Measurements from ENCODE around the gene FHOD3.

Gene FHOD3

DNA sequence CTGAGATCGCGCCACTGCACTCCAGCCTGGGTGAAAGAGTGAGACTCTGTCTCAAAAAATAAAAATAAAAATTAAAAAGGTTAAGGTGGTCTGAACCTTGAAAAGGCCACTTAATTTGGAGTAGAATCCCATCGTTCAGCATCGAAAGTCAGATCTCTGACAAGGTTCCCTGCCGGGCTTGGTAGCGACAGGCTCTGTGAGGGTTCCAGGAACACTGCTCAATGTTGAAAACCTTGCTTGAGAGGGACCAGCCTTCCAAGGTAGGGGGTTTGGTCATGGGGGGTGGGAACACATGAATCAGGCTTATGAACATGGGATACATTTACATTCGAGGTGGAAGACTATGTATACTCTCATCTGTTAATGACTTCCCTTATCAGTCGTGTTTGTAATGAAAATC, 232.2 kb downstream of the FHOD3 start:
- no peak overlapping the region for H3K4me3 ChIP-seq (ENCODE audit: low read depth, low read length)
- DNase-seq (ENCODE audit: low read depth), result no peak
- TF ChIP-seq, protein P1, sequence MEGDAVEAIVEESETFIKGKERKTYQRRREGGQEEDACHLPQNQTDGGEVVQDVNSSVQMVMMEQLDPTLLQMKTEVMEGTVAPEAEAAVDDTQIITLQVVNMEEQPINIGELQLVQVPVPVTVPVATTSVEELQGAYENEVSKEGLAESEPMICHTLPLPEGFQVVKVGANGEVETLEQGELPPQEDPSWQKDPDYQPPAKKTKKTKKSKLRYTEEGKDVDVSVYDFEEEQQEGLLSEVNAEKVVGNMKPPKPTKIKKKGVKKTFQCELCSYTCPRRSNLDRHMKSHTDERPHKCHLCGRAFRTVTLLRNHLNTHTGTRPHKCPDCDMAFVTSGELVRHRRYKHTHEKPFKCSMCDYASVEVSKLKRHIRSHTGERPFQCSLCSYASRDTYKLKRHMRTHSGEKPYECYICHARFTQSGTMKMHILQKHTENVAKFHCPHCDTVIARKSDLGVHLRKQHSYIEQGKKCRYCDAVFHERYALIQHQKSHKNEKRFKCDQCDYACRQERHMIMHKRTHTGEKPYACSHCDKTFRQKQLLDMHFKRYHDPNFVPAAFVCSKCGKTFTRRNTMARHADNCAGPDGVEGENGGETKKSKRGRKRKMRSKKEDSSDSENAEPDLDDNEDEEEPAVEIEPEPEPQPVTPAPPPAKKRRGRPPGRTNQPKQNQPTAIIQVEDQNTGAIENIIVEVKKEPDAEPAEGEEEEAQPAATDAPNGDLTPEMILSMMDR (IDR thresholded peaks at IDR 0.05; ENCODE audit: insufficient read depth, low read depth, low read length, missing control alignments), result no peak

DNA sequence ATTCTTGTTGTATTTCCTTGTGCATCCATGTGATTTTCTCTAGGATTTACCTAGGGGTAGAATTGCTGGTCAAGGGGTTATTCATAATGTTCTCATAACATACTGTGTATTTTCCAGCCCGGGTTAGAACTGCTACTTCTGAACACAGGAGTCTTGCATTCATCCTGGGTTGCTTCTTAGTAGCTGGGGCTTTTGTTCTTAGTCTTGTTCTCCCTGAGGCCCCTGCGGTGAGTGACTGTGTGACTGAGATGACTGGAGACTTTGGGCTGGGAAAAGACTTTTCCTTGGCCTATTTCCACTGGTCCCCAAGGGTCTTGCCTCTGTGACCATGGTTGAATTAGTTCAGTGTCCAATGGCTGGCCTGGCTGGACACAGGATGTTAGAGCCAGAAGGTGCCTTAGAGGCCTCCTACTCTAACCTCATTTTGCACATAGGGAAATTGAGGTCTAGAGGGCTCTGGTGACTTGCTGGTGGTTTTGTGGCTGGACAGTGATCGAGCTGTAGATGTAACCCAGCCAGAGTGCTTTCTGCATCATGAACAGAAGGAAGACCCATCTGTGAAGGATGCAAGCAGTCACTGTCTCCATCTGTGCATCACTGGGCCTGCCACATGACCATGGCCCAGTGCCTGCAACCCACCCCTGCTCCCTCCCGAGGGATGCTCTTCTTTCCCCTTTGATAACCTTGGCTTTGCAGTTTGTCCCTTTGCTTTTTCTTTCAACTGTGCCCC, 233.3 kb downstream of the FHOD3 start:
- DNase-seq (ENCODE audit: low read depth), result peak; percentile 39
- TF ChIP-seq, protein P1 (IDR thresholded peaks at IDR 0.05; ENCODE audit: insufficient read depth, low read depth, low read length, missing control alignments), result no peak
- no peak overlapping the region for H3K4me3 ChIP-seq (ENCODE audit: low read depth, low read length)

DNA sequence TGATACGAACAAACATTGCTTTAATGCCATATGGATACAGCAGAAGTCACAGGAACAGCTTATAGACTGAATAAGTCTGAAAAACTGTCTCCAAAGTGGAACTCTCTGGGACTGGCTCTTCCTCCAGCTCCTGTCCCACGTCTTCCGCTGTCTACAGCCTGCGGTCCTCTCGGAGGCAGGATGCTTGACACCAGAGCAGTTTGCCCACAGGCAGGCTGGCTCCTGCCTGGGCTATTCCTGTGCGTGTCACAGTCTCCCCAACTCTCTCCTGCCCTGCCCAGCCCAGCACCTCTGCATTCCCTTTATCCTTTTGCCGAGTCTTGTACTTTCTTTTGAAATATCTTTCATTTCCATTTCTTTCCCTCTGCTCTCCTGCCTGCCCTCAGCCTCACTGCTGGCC, 234.1 kb downstream of the FHOD3 start:
- DNase-seq (ENCODE audit: low read depth), result no peak
- TF ChIP-seq, protein P1 (IDR thresholded peaks at IDR 0.05; ENCODE audit: insufficient read depth, low read depth, low read length, missing control alignments), result no peak
- no peak overlapping the region for H3K4me3 ChIP-seq (ENCODE audit: low read depth, low read length)

DNA sequence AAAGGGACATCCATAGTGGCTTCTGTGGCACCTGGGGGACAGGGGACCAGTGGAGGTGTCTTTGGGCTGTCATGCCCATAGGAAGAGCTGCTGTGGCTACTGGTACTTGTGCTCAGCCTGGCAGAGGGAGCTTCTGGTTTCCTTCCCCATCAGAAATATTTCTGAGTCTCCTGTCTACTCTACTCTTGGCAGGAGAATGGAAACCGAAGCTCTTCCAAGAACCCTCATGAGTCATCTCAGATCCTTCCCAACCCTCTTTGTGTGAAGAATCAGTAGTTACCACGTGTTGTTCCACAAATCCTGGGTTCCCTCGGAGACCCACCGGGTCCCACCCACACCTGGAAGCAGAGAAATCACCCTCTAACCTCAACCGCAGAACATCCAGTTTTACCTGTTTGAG, 234.9 kb downstream of the FHOD3 start:
- no peak overlapping the region for H3K4me3 ChIP-seq (ENCODE audit: low read depth, low read length)
- DNase-seq (ENCODE audit: low read depth), result no peak
- TF ChIP-seq, protein P1 (IDR thresholded peaks at IDR 0.05; ENCODE audit: insufficient read depth, low read depth, low read length, missing control alignments), result no peak

DNA sequence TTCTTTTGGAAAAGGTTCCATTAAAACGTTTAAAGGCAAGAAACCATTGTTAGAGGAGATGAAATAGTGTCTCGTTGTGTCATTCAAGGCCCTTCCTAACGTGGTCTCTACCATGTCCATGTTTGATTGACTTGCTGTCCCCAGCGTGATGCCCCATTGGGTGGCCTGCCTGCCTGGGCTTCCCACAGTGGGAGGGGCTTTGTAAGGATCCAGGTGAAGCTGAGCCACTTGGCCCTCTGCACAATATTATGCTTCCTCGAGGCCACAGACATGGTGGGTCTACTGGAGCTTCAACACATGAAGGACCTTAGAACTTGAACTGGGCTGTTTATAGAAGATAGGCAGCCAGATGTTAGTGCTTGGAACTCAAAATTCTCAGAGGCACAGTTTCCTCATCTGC, 235.3 kb downstream of the FHOD3 start:
- DNase-seq (ENCODE audit: low read depth), result no peak
- H3K4me3 ChIP-seq (ENCODE audit: low read depth, low read length), result no peak overlapping the region
- TF ChIP-seq, protein P1 (IDR thresholded peaks at IDR 0.05; ENCODE audit: insufficient read depth, low read depth, low read length, missing control alignments), result no peak

DNA sequence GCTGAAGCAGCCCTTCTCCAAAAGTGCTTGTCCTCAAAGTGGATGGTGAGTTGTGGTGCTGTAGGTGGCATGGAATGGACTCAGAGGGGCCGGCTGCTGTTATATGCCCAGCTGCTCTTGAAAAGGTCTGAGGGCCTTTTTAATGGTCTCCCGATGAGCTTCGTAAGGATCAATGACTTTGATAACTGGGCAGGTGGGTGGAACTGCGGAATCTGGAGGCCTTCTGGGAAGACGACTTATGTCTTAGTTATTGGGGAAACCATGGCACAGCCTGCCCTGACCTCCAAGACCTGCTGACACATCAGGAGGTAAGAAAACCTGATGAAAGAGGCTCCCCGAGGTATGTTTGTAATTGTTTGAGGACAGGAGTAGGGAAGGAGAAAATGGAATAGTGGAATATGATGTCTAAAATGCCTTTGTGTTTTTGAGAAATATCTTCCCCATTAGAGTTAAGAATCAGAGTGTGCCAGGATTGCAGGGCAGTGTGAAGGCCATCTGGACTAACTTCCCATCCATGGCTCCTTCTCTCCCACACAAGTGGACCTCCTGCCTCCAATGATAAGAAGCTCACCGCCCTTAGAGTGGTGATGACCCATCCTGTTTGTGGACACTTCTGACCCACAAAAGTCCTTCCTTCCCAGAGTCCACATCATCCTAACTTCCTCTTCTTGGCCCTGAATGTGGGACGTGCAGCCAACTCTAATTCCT, 236.1 kb downstream of the FHOD3 start:
- DNase-seq (ENCODE audit: low read depth), result no peak
- no peak overlapping the region for H3K4me3 ChIP-seq (ENCODE audit: low read depth, low read length)

More for the DNA sequence above, 236.1 kb downstream of the FHOD3 start:
- TF ChIP-seq, protein P1 (IDR thresholded peaks at IDR 0.05; ENCODE audit: insufficient read depth, low read depth, low read length, missing control alignments), result no peak
